ENCODE measurements around the gene DPP6.
A peak's percentile ranks its signal among the peaks of the same experiment; 100 is the strongest.
"Not testable (repeated sequence)": the region's sequence is repeated elsewhere in the genome, so short reads cannot be mapped to it uniquely, and the experiment has no call there.

DPP6 gene

DNA sequence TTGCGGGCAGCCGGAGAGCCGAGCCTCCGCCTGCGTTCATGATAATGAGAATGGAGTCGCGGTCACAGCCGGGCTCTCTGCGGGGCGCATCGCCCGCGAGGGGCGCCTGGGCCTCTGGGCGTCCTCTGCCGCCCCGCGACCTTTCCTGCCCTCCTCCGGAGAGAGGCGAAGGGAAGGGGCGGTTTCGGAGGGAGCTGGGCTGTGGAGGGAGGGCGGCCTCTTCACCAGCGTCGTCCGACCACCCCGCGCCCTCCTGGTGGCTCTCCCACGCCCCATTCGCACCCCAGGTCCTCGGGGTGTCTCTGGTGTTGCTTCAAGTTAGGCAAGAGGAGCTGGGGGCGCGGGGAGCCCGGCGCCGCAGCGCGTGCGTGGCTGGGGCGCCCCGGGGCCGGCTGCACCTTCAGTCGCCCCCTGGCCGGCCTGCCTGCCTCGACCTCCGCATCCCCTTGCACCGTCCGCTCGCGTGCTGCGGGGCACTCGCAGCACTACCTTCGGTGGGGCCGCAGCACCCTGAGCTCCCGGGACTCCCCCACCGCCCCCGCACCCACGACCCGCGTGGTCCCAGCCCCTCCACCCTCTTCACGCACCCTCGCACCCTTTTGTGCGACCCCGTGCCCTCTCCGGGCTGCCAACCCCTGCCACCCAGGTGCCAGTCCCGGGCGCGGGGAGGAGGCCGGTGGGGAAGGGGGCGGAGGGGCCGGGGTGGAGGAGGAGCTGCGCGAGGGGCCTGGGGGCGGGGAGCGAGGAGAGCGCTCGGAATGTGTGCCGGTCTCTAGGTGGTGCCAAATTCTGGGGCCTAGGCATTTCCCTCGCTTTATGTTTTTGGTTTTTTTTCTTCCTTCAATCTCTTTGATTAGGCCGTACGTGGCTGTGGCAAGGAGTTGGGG lies at the start of gene DPP6:
DPP6 (plus strand) TSS at position 756 of the 887 bp plus-strand sequence.
- DNase-seq: not testable (repeated sequence)

DNA sequence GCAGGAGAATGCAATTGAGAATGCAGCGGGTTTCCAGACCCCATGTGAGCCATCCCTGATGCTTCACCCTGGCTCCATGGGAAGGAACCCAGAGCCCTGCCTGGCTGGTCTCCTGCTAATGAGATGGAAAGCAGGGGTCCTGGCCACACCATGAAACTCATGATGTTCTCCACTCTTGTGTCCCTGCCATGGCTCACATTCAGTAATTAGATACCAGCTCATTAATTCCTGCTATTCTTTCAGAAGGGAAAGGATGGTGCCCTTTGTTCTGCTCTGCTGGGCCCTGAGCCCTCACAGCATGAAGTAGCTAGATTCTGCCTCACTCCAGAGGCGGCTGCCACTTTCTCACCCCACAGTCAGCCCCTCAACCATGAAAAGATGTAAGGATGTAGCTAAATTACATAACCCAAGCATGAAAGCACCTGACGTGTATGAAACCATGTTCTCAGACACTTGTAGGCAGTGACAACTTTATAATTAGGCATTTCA lies 42.7 kb upstream of the DPP6 start:
- DNase-seq: not testable (repeated sequence)

DNA sequence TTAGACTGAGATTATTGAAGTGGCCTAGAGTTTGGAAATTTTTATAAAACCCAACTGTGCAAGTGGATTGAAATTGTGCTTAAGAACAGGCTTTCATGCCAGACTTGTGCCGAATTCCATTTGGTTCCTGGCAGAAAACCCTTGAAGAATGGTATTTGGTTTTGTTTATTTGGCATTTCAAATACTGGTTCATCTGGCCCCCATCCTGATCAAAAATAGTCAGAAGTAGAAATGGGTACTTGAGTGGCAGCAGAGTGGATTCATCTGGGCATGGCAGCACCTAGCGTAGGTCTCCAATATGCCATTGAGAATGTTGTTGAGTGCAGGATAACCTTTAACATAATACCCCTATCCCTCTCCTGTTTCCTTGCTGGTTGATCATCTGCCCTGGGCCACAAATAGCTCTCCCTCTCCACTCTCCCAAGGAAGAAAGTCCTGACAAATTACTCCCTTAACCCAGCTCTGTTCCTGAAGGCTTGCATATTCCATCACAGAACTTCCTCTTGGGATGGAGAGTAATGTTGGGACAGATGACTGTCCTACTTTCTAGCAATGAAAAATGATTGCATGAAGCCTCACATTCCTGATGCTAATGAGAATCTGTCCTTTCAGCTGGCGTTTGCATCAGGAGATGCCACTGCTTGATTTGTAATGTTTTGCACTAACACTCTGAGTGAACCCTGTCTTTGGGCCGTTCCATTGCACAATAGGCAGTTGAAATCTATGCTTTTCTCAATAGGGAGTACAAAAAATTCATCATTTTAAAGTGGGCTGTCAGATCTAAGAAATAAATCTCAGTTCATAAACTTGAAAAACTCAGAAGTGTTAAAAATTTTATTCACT lies 41.3 kb upstream of the DPP6 start:
- not testable (repeated sequence) for DNase-seq

GRCh38 chr7:154012800-154013199 lies 39.4 kb upstream of the DPP6 start:
- not testable (repeated sequence) for DNase-seq

DNA sequence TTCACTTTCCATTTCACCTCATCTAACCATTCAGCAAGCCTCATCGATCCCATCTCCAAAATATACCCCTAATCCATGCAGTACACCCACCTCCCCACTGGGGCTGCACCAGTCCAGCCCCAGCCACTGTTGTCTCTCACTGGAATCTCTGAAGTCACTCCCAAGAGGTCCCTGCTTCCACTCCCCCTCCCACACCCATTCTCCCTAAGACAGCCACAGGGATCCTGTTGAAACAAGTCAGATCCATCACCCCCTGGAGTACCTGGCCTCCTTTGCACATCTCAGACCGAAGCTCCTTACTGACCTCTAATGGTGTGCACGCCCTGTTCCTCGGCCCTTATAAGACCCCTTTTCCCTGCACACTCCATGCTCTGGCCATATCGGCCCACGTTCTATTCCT lies 36.6 kb upstream of the DPP6 start:
- not testable (repeated sequence) for DNase-seq

DNA sequence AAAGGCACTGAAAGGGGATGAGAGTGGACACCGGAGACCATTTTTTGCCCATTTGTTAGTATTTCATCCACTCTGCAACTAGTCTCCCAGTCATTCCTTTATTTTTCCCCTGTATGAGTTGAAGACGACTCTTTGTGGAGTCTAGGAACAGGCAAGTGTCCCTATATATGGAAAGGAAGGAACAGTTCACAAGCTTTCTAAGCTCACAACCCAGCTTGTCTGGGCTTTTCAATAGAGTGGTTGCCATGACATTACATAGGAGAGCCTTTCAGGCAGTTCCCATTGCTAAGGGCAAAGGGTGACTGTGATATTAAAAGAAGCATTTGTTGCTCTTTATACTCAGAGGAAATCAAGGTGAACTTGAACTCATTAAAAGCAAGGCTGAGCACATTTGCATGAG lies 33.8 kb upstream of the DPP6 start:
- not testable (repeated sequence) for DNase-seq

GRCh38 chr7:154027805-154028204 lies 24.4 kb upstream of the DPP6 start:
- not testable (repeated sequence) for DNase-seq

- not testable (repeated sequence) for DNase-seq
Measured at GRCh38 chr7:154030476-154031080, 21.6 kb upstream of the DPP6 start.

- DNase-seq: not testable (repeated sequence)
Measured at GRCh38 chr7:154039466-154040165, 12.6 kb upstream of the DPP6 start.

- not testable (repeated sequence) for DNase-seq
Measured at GRCh38 chr7:154050394-154050793, 1.8 kb upstream of the DPP6 start.

DNA sequence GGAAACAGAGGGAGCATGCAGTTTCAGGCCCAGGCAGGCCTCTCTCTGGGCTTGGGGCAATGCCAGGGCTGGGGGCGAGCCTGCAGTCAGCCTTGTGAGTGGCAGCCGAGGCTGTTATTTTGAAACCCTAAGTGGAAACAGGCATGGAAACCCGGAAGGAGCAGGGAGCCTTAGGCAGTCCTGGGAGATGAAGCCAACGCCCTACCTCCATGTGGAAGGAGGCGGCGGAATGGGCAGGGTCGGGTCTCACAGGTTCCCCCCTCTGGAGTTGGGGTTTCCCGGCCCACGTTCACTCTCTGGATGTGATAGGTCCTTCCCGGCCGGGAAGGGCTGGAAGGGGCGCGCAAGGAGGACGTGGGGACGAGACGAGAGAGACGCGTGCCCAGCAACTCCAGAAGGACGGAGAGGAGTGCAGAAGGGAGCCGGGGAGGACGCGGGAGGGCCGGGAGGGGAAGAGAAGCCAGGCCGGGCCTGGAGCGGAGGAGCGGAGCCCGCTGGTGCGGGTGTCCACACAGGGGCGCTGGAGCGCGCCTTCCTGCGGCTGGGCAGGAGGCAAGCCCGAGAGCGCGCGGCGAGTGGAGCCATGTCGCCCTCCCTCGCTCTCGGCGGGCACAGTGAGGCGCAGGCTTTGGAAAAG lies 1.1 kb upstream of the DPP6 start:
- DNase-seq: not testable (repeated sequence)

- DNase-seq: not testable (repeated sequence)
Measured at GRCh38 chr7:154052530-154053252, 493 bp downstream of the DPP6 start.

DNA sequence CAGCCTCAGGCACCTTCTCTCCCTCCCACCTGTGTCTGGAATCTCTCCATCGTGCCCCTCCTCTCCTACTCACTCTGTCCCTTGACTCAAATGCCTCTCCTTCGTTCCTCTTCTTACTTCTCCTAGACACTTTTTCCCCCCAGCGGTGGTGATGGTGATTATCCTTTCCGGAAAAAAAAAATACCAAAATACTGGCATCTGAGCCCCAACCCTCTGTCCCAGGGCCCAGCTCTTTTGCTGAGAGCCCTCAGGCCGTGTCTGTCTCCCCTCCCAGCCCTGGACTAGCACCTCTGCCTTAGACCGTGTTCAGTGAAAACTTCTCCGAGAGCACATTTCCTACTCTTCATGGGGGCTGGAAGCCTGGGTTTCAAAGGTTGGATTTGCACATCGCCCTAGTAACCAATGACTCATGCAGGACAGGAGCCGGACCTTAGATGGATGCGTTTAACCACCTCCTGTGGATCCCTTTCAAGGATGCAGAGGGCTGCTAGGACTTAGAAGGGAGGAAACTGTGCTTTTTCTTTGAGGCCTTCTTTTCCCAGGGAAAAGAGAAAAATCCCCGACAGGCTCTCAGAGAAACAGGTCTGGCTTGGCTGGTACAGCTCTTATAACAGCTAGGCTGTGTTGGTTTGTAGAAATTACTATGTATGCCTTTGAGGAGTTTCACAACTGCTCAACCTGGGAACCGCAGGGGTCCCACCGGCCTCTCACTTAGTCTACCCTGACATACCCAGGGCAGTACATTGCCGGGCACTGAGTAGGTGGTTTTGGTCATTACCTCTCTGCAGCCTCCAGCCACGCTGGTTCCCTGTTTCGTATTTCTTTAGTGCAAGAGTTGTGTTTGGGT lies 1.5 kb downstream of the DPP6 start:
- DNase-seq: not testable (repeated sequence)

DNA sequence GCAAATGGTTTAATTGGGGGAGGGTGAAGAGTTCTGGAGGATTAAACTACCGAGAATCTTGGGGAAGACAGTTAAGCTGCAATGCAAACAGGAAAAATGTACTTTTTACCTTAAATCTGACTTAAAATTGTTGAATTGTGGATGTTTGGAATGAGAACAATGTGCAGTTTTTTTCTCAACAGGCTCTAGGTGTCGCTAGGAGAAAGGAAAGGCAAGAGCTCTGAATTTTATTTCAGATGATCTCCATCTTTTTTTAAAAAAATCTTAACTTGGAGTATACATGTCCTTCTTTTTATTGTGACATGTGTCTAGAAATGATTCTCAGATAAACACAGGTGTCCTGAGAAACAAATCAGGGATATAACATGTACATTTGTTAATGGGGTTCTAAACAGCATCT lies 2.5 kb downstream of the DPP6 start:
- DNase-seq: not testable (repeated sequence)

DNA sequence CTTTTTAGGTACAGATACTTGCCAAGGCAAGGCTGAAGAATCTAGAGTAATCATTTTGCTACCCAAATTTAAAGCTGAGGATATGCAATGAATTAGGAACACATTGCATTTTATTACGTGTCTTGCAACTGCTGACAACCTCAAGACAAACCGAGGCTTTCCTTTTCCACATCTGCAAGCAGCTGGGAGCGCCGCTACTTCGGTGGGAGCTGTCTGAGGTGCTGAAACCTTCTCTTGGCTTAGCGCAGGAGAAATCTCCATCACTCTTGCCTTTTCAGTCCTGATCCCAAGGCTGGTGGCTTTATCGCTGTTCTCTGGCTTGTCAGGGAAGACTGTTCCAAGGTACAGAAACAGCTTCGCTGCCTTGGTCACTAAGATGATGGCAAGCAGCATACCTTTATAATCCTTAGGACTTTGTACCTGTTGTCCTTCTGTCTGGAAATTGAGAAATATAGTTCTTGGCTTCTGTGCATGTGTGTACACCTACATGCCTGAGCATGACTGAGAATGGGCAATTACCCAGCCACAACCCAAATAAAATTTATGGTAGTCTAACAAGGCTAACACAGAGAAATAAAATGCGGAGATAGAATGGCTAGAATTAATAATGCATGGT lies 3.4 kb downstream of the DPP6 start:
- DNase-seq: not testable (repeated sequence)

DNA sequence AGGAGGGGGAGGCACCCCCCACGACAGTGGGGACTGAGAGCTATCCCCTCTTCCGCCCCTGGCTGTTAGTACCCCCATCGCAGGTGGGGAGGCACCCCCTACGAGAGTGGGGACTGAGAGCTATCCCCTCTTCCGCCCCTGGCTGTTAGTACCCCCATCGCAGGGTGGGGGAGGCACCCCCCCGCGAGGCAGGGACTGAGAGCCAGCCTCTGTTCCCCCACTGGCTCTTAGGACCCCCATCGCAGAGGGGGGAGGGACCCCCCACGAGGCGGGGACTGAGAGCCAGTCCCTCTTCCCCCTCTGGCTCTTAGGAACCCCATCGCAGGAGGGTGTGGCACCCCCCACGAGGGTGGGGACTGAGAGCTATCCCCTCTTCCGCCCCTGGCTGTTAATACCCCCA lies 6.6 kb downstream of the DPP6 start:
- DNase-seq: not testable (repeated sequence)

- DNase-seq: not testable (repeated sequence)
Measured at GRCh38 chr7:154060551-154060950, 8.4 kb downstream of the DPP6 start.

GRCh38 chr7:154071833-154072232 lies 19.6 kb downstream of the DPP6 start:
- peak in 1 of 2 experiments; percentile 1 for DNase-seq

DNA sequence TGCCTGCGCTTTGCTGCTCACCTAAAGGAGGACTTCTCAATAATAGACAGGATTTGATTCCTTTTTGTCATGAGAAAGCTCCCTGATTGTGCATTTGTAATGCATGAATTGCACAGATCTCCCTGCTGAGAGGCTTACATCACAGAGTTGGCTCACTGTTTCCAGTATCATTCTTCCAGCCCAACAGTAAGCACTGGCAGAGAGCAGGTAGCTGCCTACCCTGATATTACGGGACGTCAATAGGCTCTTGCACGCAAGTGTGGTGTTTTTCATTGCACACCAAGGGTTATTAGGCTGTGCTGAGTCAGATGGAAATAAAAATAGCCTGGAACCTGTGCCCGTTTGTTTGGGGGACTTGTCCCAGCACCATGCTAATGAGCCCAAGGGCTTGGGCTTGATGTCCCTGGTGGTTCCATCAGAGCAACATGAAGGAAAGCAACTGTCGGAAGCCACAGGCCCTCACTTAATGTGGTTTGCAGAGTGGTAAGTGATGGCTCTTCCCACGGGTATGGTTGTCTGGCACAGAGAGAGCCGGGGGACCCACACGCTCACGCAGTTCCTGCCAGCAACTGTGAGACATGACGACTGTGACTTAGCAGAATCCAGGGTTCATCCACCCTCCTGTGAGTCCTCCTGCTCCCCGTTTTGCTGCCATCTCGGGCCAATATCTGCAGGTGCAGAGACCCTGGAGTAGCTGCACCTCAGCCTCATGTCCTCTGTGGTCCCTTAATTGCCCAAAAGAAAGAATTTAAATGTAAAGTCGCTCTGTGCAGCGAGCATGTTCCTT lies 20.4 kb downstream of the DPP6 start:
- not testable (repeated sequence) for DNase-seq
